Psoas muscle (tissue), 8 donors: Measurements from ENCODE around the gene GMNC. TPM values are rescaled to one million over a fixed set of nuclear protein-coding genes. Genes with fewer than 3 reads are reported as not detected.

Experiments
- ATAC-seq, 4 donors: fragments of 200-7000 bp; cut with Tn5 transposase; one replicate each; pipeline ENCODE4 v1.9.1; 2020; ENCODE audit warnings: moderate library complexity in 3 of 4, mild to moderate bottlenecking in 2 of 4
- DNase-seq, 2 donors: peaks; one replicate each; pipeline ENCODE4 v3.0.0-alpha.2; 2020
- H3K27ac ChIP-seq: fragments of 200-600 bp; one replicate; pipeline ENCODE4 v1.8.0; 2022
- H3K27me3 ChIP-seq, 3 donors: fragments of 200-600 bp in 1 of 3; one replicate each; pipeline versions ENCODE4 v1.6.1 to v1.8.0; 2013 to 2022; ENCODE audit warnings: low read length in 2 of 3, mild to moderate bottlenecking in 2 of 3, moderate library complexity in 1 of 3; ENCODE audit not compliant: insufficient read depth in 3 of 3
- H3K36me3 ChIP-seq, 2 donors: fragments of 200-600 bp in 1 of 2; one replicate each; pipeline versions ENCODE4 v1.6.1 to v1.8.0; 2013 to 2022; ENCODE audit warnings: low read depth in 1 of 2, mild to moderate bottlenecking in 1 of 2, moderate library complexity in 1 of 2; ENCODE audit not compliant: insufficient read depth in 1 of 2
- H3K4me1 ChIP-seq: fragments of 200-600 bp; one replicate; pipeline ENCODE4 v1.8.0; 2022
- H3K4me3 ChIP-seq: fragments of 200-600 bp; one replicate; pipeline ENCODE4 v1.8.0; 2022; ENCODE audit warnings: mild to moderate bottlenecking
- H3K9me3 ChIP-seq: fragments of 200-600 bp; one replicate; pipeline ENCODE4 v1.8.0; 2022
- WGBS, 3 donors: extraction: QIAGEN DNeasy Blood & Tissue Kit; methylation state at CpG; one replicate each; pipeline versions ENCODE4 v1.1.6 to v1.1.7; 2013; 5-methylcytosine and 5-hydroxymethylcytosine counted together
- intact Hi-C, 2 donors: fragments of 100-400 bp; cut with DNase I; formaldehyde crosslinking; loops; one replicate each; pipeline versions ENCODE4 v1.11.0 to v1.14.2; 2022
- polyA plus RNA-seq, 3 donors: library from polyadenylated mRNA; stranded (reverse); fragments of 200-250 nt; gene quantifications; one replicate each; pipeline ENCODE4 v1.2.3, GENCODE V29; 2013
- total RNA-seq, 4 donors: library from RNA; stranded (reverse); fragmentation: NEBNext Ultra II Directional in 2 of 4; extraction: Animal tissue kit (Norgen Biotek cat#: 25700) in 2 of 4; gene quantifications; one replicate each; pipeline versions ENCODE4 v1.2.1 to v1.2.4, GENCODE V29; 2021 to 2023
- TF ChIP-seq, protein P1 (sequence below): fragments of 200-600 bp; IDR thresholded peaks from one replicate; pipeline ENCODE4 v1.8.0; 2022; ENCODE audit warnings: antibody characterized with exemption
- donor health status: healthy with polysubstance abuse.
- donor health status: DM: no; HTN: no; CAD: no; lungs with moderate emphysema.
- donor health status: Bipolar disorder and iron deficiency.
- donor health status: healthy.
- donor health status: DM: yes; HTN: yes; CAD: no.
- donor health status: DM: no; HTN: no; CAD: no.
- donor health status: DM: no; HTN: no; CAD: no.
- donor health status: DM: yes; HTN: yes; CAD: no.

Gene GMNC
- total and polyA plus RNA-seq, 7 donors, result 0.03 to 0.30 (median 0.25) TPM; not detected in 3

DNA sequence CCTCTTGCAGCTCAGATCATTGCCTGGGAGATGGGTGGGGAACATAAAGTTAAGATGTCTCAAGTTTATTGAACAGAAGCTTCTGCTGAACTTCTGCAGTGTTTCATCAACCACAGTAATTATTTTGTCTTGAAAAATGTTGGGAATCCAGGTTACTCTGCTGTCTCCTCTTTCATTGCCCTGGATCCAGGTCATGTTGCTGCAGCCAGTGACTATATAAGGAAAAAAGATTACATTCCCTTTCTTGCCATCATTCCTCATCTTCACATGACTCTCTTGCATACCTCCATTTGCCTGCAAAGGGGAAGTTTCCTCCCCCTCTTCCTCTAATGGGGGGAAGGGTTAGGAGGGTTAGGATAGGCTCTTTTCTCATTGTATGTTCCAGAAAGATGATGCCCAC is 15.1 kb downstream of the GMNC start:
- TF ChIP-seq, protein P1, sequence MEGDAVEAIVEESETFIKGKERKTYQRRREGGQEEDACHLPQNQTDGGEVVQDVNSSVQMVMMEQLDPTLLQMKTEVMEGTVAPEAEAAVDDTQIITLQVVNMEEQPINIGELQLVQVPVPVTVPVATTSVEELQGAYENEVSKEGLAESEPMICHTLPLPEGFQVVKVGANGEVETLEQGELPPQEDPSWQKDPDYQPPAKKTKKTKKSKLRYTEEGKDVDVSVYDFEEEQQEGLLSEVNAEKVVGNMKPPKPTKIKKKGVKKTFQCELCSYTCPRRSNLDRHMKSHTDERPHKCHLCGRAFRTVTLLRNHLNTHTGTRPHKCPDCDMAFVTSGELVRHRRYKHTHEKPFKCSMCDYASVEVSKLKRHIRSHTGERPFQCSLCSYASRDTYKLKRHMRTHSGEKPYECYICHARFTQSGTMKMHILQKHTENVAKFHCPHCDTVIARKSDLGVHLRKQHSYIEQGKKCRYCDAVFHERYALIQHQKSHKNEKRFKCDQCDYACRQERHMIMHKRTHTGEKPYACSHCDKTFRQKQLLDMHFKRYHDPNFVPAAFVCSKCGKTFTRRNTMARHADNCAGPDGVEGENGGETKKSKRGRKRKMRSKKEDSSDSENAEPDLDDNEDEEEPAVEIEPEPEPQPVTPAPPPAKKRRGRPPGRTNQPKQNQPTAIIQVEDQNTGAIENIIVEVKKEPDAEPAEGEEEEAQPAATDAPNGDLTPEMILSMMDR, result no peak
- Histone ChIP-seq H3K27ac (no peak overlapping the region), H3K36me3 (no peaks in the 10 kb centered on the region), H3K27me3 (no peaks in the 10 kb centered on the region), H3K4me1 (no peaks in the 10 kb centered on the region), H3K4me3 (no peak overlapping the region), H3K9me3 (no peaks in the 10 kb centered on the region)
- intact Hi-C loops, result no loop called here
- no peak for DNase-seq
- no peak for ATAC-seq

DNA sequence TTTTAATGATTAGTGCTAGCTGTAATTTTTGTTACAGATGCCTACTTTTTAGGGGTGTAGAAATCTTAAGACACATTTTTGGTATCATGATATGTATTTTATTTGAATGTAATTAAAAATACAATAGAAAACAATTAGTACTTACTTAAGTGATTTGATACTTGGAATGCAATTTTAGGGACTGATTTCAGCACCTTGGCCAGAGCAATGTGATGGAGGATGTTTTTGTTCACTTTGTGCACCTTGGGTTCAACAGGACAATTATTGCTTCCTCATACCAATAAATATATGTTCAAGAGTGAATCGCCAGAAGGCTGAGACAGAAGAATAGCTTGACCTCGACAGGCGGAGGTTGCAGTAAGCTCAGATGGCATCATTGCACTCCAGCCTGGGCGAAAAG is 22.3 kb downstream of the GMNC start:
- 61 to 67% (median 64%) methylated on average over 4 of the region's 4 CpGs for WGBS, 3 donors
- H3K36me3 ChIP-seq, result no peaks in the 10 kb centered on the region
- TF ChIP-seq, protein P1, result no peak

DNA sequence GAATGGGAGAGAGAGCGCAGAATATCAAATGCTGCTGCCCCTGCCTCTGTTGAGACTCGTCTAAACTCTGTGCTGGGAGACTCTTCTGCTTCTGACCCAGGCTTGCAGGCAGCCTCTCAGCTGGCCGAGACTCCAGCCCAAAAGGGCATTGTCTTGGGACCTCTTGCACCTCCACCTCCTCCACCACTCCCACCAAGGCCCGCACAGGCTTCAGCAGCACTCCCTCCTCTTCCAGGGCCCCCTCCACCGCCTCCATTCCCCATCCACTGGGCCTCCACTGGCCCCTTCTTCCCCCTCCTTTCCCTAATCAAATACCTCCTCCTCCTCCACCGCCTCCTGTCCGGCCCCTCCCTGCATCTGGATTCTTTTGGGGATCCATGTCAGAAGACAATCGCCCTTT is 31.3 kb downstream of the GMNC start:
- DNase-seq (no peak), ATAC-seq (no peak)
- Histone ChIP-seq H3K27me3 (no peaks in the 10 kb centered on the region), H3K27ac (no peak overlapping the region), H3K9me3 (no peaks in the 10 kb centered on the region), H3K36me3 (no peaks in the 10 kb centered on the region), H3K4me3 (no peak overlapping the region), H3K4me1 (no peaks in the 10 kb centered on the region)
- 73 to 77% (median 73%) methylated on average over 8 of the region's 8 CpGs for WGBS, 3 donors
- intact Hi-C loops, result no loop called here
- TF ChIP-seq, protein P1, result no peak

More for the DNA sequence above, 22.3 kb downstream of the GMNC start:
- Histone ChIP-seq H3K4me1 (no peaks in the 10 kb centered on the region), H3K9me3 (no peaks in the 10 kb centered on the region), H3K4me3 (no peak overlapping the region), H3K27me3 (no peaks in the 10 kb centered on the region), H3K27ac (no peak overlapping the region)
- DNase-seq, result no peak
- no peak for ATAC-seq
- intact Hi-C loops, result no loop called here

DNA sequence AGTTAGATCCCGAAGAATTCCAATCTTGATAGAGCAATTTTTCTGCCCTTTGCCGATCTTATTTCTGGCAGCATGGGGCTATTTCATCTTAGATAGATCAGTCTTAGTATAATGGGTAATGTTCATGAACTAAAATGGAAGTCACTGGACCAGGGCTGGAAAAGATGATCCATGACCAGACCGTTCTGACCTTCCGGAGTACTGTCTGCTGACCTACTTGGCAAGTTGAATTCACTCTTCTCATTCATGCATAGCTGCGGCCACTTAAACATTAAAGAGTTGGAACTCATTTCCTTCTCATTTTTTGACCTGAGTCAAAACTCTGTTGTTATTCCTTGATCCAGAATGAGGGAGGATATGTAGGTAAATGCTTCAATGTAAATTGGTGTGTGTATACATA is 32.5 kb downstream of the GMNC start:
- Histone ChIP-seq H3K9me3 (no peaks in the 10 kb centered on the region), H3K4me3 (no peak overlapping the region), H3K36me3 (no peaks in the 10 kb centered on the region), H3K27me3 (no peaks in the 10 kb centered on the region), H3K27ac (no peak overlapping the region), H3K4me1 (no peaks in the 10 kb centered on the region)
- 62 to 89% (median 69%) methylated on average over 5 of the region's 5 CpGs for WGBS, 3 donors
- no peak for ATAC-seq
- intact Hi-C loops, result no loop called here
- TF ChIP-seq, protein P1, result no peak
- no peak for DNase-seq

DNA sequence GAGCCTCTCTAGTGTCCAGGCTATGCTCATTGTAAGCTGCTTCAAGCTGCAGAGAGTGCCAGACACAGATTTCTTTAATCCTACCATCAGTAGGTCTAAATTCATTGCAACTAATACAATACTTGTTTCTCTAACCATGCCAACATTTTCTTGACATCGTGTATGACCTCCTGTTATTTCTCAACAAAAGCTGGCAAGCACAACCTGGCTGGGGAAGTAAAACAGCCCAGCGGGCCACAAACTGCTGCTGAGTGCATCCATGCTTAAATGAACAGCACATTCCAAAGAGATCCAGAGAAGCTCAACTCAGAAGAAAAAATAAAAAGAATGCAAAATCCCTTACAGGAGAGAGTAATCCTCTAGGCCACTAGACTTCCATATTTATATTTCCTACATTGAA is 36.5 kb downstream of the GMNC start:
- WGBS, 3 donors, result 22 to 42% (median 25%) methylated on average over 2 of the region's 2 CpGs
- no peak for ATAC-seq
- intact Hi-C loops, result no loop called here

More for the DNA sequence above, 36.5 kb downstream of the GMNC start:
- no peak for DNase-seq
- Histone ChIP-seq H3K9me3 (no peaks in the 10 kb centered on the region), H3K4me1 (no peaks in the 10 kb centered on the region), H3K27me3 (no peaks in the 10 kb centered on the region), H3K27ac (no peak overlapping the region), H3K36me3 (no peaks in the 10 kb centered on the region), H3K4me3 (no peak overlapping the region)
- TF ChIP-seq, protein P1, result no peak
